Measurements from ENCODE around the gene DHX32.
"Not testable (repeated sequence)": the region's sequence is repeated elsewhere in the genome, so short reads cannot be mapped to it uniquely, and the experiment has no call there.

DHX32 gene

DNA sequence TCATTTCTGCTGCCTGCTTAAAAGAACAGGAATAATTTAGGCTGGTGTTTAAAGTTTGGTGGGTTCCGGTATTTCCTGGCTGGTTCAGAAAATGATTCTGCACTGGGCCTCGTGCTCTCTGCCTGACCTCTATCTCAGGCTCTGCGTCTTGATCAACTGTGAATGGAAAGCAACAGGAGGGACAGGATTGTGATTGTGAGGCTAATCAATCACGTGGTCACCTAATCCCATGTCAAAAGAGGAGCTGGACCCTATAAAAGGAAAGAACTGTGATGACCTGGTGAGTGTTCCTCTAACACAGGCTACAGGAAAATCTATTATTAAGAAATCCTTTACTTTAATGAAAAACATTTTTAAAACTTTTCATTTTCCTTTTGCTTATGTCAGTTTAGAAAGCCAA lies at the start of gene DHX32:
DHX32 (minus strand) TSS at position 101 of the 400 bp plus-strand sequence. CDS start 468 bp downstream, outside the sequence.
- DNase-seq, result no peak

GRCh38 chr10:125929618-125930017 lies 48.5 kb upstream of the DHX32 start:
- no peak for DNase-seq

- no peak for DNase-seq
These were observed 48.0 kb upstream of the DHX32 start for GRCh38 chr10:125928928-125929585.

- DNase-seq, result not testable (repeated sequence)
These were observed 46.2 kb upstream of the DHX32 start for GRCh38 chr10:125927265-125927664.

- DNase-seq, result no peak
These were observed 45.2 kb upstream of the DHX32 start for GRCh38 chr10:125926247-125926646.

- DNase-seq, result no peak
These were observed 44.3 kb upstream of the DHX32 start for GRCh38 chr10:125925262-125925834.

DNA sequence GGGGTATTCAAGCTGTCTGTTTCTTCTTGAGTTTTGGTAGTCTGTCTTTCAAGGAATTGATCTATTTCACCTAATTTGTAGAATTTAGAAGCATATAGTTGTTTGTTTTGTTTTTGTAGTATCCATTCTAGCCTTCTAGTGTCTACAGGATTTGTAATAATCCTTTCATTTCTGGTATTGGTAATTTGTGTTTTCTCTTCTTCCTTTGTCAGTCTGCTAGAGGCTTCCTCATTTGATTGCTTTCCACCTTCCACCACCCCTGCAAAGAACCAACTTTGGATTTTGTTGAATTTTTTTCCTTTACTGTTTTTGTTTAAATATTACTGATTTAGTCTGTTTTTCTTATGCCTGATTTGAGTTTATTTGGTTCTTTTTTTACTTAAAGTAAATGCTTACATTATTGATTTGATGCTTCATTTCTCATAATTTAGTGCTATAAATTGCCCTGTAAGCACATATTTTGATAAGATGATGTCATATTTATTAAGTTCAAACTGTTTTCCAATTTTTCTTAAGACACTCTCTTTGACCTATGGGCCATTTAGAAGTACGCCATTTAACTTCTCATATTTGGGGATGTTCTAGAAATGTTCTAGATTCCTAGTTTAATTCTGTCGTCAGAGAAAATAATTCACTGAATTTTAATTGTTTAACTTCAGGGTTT lies 40.7 kb upstream of the DHX32 start:
- not testable (repeated sequence) for DNase-seq

DNA sequence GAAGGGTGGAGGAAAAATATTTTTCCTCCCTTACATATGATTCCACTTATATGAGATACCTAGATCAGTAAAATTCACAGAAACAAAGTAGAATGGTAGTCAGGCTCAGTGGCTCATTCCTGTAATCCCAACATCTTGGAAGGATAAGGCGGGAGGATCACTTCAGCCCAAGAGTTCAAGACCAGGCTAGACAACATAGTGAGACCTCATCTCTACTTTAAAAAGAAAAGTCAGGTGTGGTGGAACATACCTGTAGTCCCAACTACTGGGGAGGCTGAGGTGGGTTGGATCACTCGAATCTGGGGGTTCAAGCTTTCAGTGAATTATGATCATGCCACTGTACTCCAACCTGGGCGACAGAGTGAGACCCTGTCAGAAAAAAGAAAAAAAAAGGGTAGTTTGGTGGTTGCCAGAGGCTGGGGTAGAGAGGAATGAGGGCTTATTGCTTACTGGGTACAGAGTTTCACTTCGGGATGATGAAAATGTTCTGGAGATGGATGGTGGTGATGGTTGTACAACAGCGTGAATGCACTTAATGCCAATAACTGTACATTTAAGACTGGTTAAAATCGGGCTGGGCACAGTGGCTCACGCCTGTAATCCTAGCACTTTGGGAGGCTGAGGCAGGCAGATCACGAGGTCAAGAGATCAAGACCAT lies 36.7 kb upstream of the DHX32 start:
- not testable (repeated sequence) for DNase-seq

DNA sequence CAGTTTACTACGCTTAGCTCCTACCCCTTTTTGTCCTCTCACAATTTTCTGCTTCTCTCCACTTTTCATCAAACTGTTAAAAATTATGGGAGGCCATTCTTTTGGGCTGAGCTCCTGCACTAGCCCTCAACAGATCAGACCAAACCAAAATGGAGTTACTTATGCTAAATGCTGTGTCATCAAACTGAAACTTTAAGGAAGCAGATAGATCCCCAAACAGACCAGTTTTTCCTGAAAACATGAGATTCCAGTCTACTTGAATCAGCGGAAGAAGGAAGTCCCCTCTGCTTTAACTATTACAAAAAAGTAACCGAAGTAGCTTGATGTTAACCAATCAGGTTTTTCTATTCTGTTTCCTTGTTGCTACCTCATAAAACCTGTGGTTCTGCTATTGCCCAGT lies 35.9 kb upstream of the DHX32 start:
- no peak for DNase-seq

DNA sequence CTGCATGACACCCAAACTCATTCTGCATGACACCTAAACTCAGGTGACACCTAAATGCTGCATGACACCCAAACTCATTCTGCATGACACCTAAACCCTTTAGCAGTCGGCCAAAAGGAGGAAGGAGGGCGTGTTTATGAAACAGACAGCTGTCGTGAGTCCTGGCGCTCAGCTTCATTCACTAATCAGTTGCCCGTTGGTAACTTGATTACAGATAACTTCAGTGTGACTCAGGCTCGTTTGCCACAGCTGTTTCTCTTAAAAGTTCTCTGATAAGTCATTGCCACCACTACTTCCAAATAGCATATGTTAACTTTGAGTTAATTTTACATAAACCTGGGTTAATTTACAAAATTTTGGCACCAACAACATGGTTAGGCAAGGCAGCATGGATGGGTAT lies 32.2 kb upstream of the DHX32 start:
- DNase-seq, result not testable (repeated sequence)

DNA sequence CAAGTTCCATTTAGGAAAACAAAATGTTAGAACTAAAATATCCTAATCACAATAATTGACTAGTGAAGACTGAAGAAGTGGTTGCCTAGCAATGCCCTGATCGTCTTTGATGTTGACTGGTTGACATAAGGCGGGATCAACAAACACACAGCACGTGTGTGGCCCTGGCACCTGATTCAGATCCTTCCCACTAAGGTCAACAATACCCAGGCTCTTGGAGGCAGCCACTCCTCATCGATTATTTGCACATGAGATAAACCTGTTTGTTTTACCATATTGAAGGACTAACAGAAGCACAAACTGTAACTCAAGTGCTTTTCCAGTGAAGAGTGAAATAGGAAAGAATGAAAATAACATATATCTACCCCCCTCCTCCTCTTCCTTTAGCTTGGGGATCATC lies 30.9 kb upstream of the DHX32 start:
- DNase-seq, result no peak

DNA sequence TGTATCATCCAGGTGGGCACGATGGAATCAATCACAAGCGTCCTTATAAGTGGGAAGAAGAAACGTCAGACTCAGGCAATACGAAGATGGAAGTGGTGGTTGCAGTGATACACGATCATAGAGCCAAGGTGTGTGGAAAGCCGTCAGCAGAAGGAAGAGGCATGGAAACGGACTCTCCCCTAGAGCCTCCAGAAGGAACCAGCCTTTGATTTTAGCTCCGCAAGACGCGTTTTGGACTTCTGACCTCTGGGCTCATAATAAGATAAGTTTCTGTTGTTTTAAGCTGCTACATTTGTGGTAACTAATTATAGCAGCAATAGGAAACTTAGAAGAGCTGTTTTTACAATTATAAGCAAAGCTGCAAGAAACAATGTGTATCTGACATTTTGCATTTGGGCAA lies 30.1 kb upstream of the DHX32 start:
- no peak for DNase-seq

DNA sequence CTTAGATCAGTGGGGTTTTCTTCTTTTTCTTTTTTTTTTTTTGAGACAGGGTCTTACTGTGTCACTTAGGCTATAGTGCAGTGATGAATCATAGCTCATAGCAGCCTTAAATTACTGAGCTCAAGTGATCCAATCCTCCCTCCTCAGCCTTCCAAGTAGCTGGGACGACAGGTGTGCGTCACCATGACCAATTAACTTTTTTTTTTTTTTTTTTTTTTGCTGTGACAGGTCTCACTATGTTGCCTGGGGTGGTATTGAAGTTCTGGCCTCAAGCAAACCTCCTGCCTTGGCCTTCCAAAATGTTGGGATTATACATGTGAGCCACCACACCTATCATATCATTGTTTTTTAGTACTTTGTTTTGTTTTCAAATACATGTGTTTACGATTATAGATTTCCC lies 28.4 kb upstream of the DHX32 start:
- not testable (repeated sequence) for DNase-seq

- DNase-seq, result not testable (repeated sequence)
These were observed 27.7 kb upstream of the DHX32 start for GRCh38 chr10:125908813-125909212.

GRCh38 chr10:125907598-125907997 lies 26.5 kb upstream of the DHX32 start:
- not testable (repeated sequence) for DNase-seq

GRCh38 chr10:125905069-125905994 lies 24.2 kb upstream of the DHX32 start:
- DNase-seq, result not testable (repeated sequence)

GRCh38 chr10:125903135-125903640 lies 22.1 kb upstream of the DHX32 start:
- not testable (repeated sequence) for DNase-seq

GRCh38 chr10:125900963-125901362 lies 19.9 kb upstream of the DHX32 start:
- DNase-seq, result not testable (repeated sequence)

- not testable (repeated sequence) for DNase-seq
These were observed 16.2 kb upstream of the DHX32 start for GRCh38 chr10:125897317-125897716.

DNA sequence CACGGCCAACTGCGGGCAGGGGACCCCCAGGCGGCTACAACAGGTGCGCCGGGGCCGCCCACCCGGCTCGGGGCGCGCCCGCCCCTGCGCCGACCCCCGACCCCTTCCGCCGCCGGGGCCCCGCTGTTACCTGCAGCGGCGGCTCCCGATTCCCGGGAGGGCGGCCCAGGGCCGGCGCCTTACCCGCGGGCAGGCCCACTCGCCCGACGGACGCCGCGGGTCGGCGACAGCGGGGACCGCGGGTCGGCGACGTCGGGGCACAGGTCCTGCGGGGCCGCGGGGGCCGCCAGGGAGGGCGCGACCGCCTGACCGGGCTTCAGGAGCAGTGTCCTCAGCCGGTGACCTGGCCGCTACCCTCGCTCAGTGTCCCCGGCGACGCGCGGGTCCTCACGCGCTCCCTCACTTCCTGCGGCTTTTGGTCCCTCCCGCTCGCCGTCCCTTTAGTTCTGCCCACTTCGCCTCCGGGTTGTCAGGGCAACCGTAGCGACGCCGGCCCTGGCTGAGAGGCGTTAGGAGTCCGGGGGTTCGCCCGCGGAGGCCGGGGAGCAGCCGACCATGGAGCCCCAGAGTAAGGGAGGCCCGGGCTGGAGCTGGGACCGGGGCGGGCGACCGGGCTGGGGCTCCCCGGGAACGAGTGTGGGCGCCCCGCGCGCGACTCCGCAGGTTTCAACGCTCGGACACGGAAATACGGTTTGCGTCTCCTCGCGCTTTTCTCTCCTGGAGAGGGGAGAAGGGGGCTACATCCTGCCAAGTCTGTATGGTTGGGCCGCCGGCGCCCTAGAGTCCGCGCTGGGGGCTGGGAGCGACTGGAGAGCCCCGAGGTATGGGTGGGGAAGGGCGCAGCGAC lies 15.2 kb upstream of the DHX32 start, which contains the start of gene FANK1:
FANK1 (plus strand) TSS at position 477 of the 847 bp plus-strand sequence; CDS start at position 556, 79 bp downstream.
- peak; percentile 80 to 81 for DNase-seq

All from CD4-positive, alpha-beta T cell treated with Interferon alpha-2 for 1 hour (primary cell).